ENCODE results near the gene CADPS2.

- TF ChIP-seq, protein P1, sequence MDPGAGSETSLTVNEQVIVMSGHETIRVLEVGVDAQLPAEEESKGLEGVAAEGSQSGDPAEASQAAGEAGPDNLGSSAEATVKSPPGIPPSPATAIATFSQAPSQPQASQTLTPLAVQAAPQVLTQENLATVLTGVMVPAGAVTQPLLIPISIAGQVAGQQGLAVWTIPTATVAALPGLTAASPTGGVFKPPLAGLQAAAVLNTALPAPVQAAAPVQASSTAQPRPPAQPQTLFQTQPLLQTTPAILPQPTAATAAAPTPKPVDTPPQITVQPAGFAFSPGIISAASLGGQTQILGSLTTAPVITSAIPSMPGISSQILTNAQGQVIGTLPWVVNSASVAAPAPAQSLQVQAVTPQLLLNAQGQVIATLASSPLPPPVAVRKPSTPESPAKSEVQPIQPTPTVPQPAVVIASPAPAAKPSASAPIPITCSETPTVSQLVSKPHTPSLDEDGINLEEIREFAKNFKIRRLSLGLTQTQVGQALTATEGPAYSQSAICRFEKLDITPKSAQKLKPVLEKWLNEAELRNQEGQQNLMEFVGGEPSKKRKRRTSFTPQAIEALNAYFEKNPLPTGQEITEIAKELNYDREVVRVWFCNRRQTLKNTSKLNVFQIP (CRISPR knock-in tag; IDR thresholded peaks at IDR 0.05; ENCODE audit: borderline replicate concordance, low read depth): no peak
- TF ChIP-seq PATZ1 (CRISPR knock-in tag; IDR thresholded peaks at IDR 0.05; ENCODE audit: borderline replicate concordance) (no peak), CSRNP3 (CRISPR knock-in tag; IDR thresholded peaks at IDR 0.05) (no peak), CSDC2 (CRISPR knock-in tag; IDR thresholded peaks at IDR 0.05) (no peak), ESRRG (CRISPR knock-in tag; IDR thresholded peaks at IDR 0.05) (no peak), ZFP3 (CRISPR knock-in tag; IDR thresholded peaks at IDR 0.05) (no peak), ZFP30 (CRISPR knock-in tag; IDR thresholded peaks at IDR 0.05) (no peak), ARNTL (CRISPR knock-in tag; IDR thresholded peaks at IDR 0.05; ENCODE audit: borderline replicate concordance, low read depth) (no peak)
- TF ChIP-seq, protein P2, sequence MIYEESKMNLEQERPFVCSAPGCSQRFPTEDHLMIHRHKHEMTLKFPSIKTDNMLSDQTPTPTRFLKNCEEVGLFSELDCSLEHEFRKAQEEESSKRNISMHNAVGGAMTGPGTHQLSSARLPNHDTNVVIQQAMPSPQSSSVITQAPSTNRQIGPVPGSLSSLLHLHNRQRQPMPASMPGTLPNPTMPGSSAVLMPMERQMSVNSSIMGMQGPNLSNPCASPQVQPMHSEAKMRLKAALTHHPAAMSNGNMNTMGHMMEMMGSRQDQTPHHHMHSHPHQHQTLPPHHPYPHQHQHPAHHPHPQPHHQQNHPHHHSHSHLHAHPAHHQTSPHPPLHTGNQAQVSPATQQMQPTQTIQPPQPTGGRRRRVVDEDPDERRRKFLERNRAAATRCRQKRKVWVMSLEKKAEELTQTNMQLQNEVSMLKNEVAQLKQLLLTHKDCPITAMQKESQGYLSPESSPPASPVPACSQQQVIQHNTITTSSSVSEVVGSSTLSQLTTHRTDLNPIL (CRISPR knock-in tag; IDR thresholded peaks at IDR 0.05; ENCODE audit: low read depth): no peak
Measured at GRCh38 chr7:122311734-122312450, 574.4 kb downstream of the CADPS2 start.

Data from SK-N-SH treated with all-trans-retinoic acid at 6 μM for 48 hours (cell line).